ENCODE measurements around the gene SPATA13.

DNA sequence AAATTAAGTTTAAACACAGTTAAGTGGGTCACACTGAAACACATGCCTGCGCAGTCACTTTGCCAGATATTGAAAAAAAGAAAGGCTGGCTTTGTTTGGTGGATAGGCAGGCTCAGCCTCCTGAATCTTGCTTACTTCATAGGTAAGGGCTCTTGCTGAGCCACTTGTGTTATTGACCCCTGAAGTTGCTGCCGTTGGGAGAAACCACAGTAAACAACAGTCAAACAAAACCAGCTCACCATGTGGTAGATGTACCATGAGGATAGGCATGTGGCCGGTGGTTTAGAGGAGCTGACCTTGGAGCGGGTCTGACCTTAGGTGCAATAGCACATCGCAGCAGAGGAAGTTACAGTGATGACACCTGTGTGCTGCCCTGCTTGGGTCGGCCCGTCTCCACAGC, 52.2 kb downstream of the SPATA13 start:
- no peak for TF ChIP-seq EZH2 (IDR thresholded peaks at IDR 0.05; ENCODE audit: borderline replicate concordance, low read depth, low read length, severe bottlenecking)
- TF ChIP-seq, protein P1, sequence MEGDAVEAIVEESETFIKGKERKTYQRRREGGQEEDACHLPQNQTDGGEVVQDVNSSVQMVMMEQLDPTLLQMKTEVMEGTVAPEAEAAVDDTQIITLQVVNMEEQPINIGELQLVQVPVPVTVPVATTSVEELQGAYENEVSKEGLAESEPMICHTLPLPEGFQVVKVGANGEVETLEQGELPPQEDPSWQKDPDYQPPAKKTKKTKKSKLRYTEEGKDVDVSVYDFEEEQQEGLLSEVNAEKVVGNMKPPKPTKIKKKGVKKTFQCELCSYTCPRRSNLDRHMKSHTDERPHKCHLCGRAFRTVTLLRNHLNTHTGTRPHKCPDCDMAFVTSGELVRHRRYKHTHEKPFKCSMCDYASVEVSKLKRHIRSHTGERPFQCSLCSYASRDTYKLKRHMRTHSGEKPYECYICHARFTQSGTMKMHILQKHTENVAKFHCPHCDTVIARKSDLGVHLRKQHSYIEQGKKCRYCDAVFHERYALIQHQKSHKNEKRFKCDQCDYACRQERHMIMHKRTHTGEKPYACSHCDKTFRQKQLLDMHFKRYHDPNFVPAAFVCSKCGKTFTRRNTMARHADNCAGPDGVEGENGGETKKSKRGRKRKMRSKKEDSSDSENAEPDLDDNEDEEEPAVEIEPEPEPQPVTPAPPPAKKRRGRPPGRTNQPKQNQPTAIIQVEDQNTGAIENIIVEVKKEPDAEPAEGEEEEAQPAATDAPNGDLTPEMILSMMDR (IDR thresholded peaks at IDR 0.05; ENCODE audit: borderline replicate concordance, extremely low read depth, low read length, poor library complexity, severe bottlenecking): no peak

Measured in DND-41 (cell line).